Stimulated activated CD8-positive, alpha-beta memory T cell treated with anti-CD3 and anti-CD28 coated beads, Interleukin-4, amount 100 ng/mL, for 4 hours (primary cell): ENCODE data around the gene DPP4.
"Not testable (repeated sequence)": the region's sequence is repeated elsewhere in the genome, so short reads cannot be mapped to it uniquely, and the experiment has no call there.

ENCODE experiments used
- DNase-seq, 2 donors: peaks; one replicate each; pipeline ENCODE4 v3.0.0-alpha.2; 2020; ENCODE audit warnings: low read depth in 2 of 2, low spot score in 1 of 2

Gene DPP4

DNA sequence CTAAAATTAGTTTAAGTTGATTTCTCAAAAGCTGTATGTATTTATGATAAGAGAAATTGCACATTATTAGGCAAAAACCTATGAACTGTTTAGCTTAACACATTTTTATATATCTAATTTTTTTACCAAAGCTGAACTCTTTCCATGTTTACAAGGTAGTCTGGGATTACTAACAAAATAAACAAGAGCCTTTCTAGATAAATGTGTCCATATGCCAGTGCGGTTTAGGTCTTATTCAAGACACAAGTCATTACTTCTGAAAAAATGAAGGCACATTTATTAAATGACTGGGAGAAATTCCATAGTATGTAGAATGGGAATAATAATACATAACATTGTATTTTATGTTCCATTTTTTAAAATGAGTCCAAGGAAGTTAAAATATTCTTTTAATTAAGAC is 82.0 kb downstream of the DPP4 start:
- no peak for DNase-seq

DNA sequence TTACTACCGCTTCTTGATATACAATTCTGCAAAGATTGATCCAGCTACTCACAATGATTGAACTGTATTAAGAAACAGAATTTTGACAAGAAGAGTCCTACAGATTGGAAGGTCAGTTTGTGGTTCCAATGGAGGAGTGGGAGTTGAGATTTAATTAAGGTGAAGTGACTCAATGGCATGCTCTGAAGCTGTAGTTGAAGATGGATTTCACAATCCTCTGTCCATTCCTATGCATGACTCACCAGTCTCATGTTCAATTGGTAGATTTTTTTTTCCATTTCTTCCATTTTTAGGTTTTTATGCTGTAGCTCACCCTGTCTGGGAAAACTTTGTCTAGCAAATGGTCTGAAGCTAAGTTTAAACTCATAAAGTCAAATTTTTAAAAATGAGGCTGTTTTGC is 83.3 kb downstream of the DPP4 start:
- no peak for DNase-seq

DNA sequence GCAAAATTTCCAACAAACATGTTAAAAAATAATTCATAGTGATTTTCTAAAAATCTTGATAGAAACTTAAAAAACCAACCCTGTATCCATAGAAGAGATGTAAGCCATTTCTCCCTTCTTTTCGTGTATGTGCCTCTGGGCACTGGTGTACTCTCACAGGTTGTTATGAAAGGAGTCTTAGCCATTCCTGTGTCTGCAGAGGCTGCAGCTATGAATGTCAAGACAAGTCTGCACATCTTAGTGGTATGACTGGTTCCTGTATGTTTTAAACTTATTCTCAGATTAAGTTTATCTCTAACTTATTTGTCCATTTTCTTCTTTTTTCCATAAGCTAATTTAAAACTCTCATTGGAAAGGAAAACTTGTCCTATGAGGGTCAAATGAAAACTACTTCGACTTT is 84.0 kb downstream of the DPP4 start:
- no peak for DNase-seq

DNA sequence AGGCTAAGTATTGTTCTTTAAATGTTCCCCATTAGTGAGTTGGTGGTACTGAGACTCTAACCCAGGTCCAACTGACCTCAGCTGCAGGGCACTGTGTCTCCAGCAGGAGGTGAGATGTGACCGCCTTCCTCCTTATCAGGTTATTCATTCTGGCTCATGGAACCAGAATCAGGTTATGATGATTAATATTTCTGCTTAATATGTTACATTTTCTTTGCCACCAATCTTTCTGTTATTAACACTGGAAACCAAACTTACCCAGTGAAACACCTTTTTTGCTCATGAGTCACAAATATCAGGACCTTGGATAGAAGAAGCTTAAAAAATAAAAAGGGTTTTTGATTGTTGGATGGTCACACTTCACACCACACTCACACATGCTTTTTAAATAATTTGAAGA is 85.4 kb downstream of the DPP4 start:
- no peak for DNase-seq

DNA sequence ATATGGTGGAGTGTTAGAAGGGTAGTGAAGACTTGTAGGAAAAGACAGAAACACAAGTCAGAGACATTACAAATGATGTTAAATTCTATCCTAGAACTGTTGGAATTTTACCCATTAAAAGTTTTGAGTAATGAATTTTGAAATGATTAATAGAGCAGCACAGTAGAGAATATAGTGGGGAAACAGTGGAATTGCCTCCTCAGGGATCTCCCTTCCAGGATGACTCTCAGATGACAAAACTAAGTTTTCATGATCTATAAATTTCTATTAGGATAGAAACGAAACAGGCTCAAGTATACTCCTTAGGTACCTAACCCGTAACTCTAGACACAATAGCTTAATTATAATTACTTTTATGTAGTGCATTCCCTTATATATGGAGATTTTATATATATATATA is 86.7 kb downstream of the DPP4 start:
- no peak for DNase-seq

DNA sequence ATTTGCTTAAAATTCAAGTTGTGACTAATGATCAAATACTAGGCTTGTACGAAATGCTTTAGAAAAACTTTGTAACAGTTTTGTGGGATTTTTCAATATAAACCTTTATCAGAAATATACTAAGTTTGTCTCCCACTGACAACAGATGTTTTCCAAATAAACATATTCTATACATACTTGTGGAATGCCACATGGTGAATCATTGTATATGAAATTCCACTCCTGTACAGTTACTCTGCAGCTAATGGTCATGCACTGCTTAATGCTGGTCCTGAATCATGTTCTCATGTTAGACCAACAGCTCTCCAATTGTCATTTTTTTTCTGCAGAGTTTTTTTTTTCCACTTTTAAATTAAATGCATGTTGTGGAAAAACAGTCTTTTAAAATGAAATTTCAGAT is 90.1 kb downstream of the DPP4 start:
- DNase-seq: no peak

DNA sequence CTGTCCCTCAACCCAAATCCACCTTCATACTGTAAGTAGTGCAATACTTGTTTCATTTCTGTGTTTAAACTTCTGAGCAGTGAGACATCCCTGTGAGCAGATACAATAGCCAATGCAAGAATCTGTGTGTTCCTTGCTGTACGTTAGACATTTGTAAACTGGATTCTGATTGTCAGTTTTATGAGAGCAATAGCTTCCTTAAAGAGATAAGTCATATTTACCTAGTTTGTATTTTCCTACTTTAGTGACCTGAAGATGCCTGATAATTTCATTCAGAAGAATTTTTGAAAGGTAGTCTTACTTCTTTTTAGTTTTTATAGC is 90.7 kb downstream of the DPP4 start:
- DNase-seq: no peak

DNA sequence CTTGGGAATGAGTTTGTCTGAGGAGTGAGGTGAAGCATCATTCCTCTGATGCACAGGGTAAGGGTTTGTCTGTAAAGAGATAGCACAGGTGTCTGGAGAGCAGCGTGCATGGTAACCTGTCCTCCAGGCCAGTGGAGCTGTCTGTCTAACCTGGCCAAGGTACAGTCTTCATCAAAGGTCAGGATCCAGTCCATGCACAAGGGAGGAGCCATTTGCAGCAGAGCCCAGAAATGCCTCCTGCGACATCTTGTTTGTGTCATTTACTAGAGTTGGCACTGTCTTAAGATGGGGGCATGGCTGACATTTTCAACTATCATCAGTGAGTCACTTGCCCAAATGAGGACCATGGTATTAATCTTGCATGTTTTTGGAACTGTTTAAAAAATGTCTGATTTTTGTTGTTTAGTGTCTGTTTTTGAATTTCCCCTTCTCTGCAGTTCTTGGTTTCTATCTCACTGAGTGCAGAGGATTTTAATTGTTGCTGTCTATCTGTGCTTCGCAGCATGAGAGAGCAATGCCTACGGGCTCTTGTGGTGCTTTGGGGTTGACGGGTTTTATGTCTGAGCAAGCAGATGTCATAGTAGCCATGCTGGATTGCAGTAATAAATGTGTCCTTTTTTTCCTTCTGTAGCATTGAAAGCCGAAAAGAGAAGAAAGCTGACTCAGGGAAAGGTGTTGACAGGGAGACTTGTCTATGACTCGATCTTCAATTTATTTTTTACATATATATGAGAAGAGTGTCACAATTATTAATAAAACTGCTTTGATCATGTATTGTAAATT is 91.3 kb downstream of the DPP4 start:
- no peak for DNase-seq

DNA sequence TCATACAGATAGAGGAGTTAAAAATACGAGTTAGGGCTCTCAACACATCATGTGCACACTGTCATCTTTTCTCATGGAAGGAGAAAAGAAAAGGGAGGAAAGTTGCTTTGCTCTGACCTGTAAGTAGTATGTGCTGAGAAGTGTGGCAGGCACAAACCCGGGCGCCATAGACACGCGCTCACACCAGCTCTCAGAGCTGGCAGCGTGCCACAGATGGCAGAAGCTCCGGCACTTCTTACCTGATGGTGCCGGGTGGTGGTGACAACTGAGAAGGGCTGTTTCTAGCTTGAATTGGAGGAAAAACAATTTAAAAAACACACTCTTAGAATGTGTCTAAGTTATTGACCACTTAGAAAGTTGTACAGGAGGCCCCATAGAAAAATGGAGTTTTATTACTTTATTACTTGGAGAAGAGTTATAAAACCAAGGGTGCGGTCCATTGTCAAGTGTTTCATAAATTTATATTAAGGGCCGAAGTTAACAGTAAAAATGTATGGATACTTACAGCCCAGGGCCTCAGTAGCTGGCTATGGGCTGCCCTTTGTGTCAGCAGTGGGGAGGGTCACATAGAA is 92.2 kb downstream of the DPP4 start:
- no peak for DNase-seq

DNA sequence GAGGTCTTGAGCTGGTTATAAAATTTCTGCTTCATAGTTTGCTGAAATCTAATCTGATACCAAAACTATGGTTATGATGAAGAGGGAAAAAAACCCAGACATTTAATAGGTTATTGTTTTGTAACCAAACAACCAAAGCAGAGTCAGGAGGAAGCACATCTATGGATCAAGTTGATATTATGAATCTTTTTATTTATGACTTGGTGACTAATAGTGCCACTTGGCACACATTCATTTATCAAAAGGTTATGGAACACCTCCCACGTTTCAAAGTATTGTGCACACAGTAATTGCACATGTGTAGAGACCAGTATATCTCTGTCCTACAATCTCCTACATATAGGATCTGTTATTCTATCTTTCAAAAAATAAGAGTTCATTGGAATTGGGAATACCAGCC is 93.0 kb downstream of the DPP4 start:
- no peak for DNase-seq

DNA sequence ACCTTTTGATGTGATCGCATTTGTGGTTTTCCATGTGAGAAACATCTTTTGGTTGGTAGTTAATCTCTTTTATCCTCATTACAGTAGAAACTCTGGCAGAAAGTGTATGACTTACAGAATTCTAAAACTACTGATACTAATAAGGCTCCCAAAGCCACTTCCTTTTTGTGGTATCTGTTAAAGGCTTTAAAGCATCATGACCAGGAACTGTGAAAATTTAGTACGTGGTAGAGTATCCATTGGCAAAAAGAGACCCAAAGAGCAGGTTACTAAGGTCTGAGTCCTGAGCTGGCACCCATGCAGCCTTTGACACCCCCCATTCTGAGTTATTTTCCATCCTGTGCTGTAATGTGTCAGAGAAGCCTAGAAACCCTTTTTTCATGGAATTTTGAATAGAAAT is 94.5 kb downstream of the DPP4 start:
- no peak for DNase-seq

DNA sequence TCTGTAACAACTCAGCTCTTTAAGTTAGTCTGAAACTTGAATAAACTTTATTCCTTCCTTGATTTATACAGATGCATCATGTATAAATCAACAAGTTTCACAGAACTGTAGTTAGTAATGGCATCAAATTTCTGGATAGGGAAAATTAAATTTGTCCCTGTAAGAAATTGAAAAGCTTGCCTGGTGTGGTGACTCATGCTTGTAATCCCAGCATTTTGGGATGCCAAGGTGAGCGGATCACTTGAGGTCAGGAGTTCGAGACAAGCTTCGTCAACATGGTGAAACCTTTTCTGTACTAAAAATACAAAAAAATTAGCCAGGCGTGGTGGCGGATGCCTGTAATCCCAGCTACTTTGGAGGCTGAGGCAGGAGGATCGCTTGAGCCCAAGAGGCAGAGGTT is 96.1 kb downstream of the DPP4 start:
- not testable (repeated sequence) for DNase-seq

DNA sequence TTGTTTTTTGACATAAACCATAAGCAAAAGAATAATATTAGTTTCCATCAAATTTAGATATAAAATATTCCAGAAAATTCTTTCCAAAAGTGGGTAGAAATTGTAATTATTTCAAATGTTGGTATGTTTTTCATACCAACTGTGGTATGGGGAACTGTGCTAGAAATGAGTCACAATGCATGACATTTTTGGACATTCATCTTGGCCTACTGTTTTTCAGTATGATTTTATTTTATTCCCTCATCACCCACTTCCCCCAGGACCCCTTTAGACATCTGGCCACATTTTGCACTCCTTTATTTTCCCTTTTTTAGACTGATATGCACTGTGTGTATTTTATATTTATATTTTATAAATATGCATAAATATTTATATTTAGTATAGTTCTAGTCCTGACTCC is 97.1 kb downstream of the DPP4 start:
- DNase-seq: no peak

DNA sequence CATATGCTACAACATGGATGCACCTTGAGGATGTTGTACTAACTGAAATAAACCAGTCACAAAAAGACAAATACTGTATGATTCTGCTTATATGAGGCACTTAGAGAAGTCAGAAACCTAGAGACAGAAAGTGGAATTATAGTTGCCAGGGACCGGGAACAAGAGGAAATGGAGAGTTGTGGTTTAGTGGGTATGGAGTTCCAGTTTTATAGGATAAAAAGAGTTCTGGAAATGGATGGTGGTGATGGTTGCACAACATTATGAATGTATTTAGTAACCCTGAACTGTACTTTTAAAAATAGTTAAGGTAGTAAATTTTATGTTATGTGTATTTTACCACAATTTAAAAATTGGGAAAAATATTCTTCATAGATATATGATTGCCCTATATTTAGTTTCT is 97.7 kb downstream of the DPP4 start:
- no peak for DNase-seq

DNA sequence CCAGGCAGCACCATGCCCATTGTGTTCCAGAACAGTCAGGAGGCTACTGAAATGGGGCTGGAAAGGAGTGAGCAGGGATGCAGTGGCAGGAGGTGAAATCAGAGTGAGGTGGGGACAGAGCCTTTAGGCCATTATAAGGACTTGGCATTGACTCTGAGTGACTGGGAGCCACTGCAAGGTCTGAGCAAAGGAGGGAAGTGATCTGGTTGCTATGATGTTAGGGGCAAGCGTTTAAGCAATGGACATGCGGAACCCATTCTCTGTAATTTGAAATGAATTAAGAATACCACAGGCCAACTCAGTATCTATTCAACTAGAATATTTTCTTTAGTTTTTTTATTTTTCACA is 98.2 kb downstream of the DPP4 start:
- no peak for DNase-seq

DNA sequence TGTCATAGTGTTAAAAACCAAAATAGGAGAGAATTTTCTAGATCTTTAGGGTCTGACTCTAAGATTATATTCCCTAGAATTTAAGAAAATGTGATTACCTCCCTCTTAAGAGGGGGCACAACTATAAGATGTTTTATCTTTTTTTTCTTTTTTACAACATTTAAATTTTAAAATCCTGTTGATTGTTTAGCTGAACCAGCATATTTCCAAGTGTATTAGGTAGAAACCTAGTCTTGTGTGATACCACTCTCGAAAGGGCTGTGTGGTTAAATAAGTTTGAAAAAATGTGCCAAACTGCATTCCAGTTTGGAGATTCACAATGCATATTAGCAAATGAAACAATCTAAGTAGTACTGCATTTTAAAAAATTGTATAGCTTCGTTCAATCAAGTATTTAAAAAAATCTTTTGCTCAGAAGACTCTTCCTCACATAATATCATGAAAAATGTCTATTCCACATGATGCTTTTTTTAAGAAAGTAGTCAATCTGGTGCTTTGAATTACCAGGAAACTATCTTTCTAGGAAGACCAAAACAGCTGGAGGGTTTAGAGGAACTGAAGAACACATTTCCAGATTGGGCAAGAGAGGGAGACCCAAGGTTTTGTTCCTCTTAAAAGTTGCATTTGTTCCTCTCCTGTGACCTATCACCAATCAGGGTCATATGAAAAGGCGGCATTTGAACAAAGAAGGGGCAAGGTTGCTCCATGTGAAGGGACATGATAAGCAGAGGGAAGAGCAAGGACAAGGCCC is 98.8 kb downstream of the DPP4 start:
- DNase-seq: no peak

DNA sequence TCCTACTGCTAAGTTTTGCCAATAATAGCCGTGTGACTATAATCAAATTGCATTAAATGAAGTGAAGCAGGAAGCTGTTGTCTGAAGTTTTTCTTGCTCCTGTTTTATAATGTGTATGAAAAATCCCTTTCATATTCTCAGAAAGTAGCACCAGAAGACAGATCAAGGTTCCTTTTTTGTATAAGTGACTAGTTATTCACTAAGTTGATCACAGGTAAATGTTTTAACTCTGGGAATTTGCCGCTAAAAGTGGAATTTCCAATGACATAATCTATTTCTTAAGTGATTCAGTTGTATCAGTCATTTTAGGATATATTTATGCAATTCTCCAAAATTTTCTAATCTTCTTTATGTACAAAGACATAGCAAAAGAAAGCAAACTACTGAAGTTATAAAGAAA is 99.6 kb downstream of the DPP4 start:
- no peak for DNase-seq

DNA sequence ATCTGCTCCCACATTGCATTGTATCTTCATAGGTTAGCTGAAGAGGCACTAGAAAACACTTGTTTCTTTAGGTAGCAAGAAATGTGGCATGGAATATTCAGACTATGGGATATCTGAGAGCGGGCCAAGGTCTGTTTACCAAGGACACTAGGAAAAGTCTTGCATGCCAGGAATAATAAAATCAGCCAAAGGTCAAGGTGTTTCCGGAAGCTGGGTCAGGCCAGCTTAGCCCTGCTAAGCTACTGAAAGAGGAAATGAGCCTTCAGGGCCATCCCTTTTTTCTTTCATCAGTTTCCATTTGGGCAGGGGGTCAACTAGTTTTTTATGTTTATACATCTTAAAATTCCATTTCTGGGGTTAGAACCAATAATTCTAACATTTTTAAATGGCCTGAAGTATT is 101.1 kb downstream of the DPP4 start:
- no peak for DNase-seq

DNA sequence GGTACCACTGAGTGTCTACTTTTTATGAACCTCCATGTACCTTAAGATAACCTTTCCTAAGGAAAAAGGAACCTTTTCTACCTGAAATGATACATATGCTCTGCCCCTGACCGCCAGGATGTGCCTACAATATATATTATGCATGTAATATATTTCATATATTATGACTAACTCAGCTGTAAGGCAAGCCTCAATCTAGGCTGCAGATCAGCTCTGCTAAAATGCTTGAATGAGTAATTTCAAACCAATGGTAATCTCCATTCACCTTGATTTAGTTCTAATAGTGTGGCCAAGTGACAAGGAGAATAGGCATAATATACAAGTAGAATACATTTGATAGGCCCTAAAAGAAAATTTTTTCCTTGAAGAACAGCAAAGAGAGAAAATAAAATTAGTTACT is 101.8 kb downstream of the DPP4 start:
- no peak for DNase-seq

DNA sequence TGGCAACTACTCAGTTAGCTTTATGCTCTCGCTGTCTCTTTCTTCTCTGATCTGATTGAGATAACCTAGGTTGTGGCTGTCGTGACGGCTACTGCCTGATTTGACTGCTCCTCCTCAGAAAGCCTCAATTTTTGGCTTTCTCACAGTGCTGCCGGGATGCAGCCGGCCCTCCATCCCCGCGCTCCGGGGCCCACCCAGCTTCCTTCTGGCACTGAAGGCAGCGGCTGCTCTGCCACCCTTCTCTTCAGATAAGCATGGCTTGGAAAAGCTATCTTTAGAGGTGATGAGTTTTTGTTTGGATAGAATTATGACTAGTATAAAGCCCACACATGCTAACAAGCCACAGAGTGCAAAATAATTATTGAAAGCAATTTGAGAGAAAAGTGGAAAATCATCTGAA is 102.5 kb downstream of the DPP4 start:
- no peak for DNase-seq

DNA sequence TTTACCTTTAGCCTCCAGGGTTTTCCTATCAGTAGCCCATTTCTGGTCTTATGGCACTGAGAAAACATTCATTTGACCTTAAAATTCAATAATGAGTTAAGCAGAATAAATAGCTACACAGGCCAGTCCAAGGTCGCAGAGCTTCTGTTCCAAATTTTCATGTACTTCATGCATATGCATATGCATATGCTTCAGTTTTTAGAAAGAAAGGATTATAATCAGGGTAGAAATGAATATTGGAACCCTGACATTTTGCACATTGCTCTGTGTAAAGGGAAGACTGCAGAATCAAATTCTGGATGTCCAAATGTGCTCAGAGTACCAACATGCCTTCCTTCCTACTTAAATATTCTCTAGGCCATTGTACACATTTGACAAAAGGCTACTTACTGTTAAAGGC is 104.9 kb downstream of the DPP4 start:
- DNase-seq: no peak

DNA sequence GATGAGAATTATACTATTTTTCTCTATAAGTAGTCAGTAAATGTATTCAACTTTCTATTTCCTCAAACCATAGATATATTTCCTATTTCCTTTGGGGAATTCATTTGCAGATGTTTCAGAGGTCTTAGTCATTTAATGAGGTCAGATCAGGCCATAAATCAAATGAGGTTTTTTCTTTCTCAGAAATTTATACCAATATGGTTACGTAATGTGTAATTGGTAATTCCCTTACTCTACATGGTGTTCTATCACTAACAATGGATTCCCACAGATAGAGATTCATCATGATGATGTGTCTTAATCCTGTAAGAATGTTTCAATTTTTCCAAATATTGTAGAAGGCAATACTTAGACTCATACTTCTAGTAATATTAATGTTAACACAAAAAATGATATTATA is 108.0 kb downstream of the DPP4 start:
- DNase-seq: no peak

DNA sequence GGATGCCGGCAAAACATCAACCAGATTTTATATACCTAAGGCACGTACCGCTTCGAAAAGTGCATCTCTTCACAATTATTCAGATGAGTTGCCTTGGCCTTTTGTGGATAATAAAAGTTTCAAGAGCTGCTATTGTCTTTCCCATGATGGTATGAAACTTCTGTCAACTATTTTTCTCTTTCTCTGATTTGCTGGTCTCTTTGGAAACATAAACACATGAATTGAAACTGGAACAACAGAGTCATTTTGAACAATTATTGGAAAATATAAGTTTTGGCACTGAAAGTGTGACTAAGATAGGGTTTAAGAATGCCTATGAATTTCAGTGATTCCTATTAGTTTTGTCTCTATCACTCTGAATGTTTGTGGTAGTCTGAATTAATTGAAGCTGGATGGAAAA is 109.9 kb downstream of the DPP4 start:
- no peak for DNase-seq
